GM18499 (cell line): ENCODE results near the gene ID3.

Source experiments
- ATAC-seq: cut with Tn5 transposase; IDR thresholded peaks from one replicate; pipeline ENCODE4 v1.9.1; 2021; ENCODE audit warnings: moderate number of reproducible peaks; ENCODE audit not compliant: insufficient read depth, unreplicated experiment

ID3 gene

DNA sequence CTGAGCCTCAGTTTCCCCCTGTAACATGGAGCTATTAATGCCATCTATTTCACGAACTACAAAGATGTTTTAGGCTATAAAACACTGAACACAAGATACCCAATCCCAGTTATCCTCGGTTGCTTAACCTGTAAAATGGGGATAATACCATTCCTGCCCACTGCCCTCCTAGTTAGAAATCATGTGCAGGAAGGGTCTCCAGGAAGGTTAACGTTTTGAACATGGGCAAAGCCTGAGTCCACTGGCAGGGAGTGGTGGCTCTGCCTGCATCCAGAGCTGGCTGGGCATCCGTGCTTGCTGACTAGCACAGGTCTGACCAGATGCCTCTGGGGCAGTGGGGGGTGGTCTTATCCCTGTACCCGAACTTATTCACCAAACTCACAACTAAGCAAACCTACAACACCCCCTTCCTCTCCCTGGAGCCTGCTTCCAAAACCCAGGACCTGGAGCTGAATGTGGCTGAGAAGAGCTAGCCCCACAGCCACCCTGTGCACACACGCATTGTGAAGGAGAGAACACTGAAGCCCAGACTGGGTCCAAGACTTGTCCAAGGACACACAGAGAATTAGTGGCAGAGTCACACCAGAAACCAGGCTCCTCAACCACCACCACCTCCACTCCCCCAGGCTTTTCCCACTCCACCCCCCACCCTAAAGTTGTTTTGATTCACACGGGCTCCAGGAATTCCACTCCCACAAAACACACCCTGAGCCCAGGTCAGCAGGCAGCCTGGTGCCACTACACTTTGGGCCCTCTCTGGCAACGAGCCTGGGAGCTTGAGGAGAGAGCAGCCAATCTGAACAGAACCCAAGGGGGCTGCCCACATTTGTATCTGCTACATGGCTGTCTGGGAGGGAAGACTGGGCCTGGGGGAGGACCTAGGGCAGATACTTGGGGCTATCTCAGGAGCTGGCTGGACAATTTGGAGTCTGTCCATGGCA is 29.9 kb downstream of the ID3 start:
- no peak for ATAC-seq

DNA sequence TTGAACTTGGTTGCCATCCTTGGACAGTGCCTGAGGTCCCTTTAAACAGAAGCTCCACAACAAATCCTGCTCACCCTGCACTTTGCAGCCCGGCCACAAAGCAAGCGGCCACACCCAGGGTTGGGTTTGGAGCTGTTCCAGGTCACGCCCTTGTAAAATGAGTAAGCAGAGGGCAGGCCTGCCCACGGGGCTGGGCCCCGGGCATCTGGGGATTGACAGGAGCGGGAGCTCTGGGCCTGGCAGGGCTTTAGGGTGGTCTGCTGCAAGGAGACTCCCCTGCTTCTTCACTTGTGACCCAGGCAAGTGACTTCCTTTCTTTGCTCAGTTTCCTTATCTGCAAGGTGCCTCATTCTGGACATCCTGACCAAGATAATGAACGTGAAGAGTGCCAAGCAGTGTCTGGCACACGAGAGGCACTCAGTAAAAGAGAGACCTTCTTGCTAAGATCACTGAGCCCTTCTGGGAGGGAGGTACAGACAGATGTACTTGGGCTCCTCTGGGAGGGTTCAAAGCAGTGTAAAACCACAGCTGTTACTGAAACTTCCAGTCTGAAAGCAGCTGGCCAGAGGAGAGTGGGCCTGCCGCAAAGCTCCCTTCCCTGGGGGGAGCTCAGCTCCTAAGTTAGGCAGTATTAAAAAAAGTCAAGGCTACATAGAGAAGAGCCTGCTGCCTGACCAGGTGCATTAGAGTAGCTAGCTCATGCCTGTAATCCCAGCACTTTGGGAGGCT is 30.9 kb downstream of the ID3 start:
- no peak for ATAC-seq

DNA sequence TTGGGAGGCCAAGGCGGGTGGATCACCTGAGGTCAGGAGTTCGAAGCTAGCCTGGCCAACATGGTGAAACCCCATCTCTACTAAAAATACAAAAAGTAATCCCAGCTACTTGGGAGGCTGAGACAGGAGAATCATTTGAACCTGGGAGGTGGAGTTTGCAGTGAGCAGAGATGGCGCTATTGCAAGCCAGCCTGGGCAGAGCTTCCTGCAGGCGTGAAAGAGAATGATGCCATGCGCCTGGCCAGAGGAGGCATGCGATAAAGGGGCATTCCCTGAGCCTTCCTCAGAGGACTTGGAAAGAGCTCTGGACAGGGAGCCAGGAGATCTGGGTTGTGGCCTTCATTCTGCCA is 31.4 kb downstream of the ID3 start:
- no peak for ATAC-seq

DNA sequence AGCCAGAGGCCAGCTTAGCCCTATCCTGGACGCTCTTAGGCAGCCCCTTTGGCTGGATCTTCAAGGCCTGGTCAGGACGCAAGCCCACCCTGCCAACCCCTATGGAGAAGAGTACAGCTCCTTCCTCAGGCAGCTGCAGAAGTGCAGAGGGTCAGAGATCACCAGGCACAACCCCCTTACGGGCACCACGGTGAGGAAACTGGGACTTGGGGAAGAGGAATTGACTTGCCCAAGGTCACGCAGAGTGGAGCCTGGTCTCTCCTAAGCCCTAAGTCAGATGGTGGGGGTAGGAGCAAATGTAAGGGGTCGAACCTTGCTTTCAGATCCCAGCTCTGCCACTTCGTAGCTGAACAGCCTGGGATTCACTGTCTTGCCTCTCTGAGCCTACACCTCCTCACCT is 31.9 kb downstream of the ID3 start:
- ATAC-seq = no peak

DNA sequence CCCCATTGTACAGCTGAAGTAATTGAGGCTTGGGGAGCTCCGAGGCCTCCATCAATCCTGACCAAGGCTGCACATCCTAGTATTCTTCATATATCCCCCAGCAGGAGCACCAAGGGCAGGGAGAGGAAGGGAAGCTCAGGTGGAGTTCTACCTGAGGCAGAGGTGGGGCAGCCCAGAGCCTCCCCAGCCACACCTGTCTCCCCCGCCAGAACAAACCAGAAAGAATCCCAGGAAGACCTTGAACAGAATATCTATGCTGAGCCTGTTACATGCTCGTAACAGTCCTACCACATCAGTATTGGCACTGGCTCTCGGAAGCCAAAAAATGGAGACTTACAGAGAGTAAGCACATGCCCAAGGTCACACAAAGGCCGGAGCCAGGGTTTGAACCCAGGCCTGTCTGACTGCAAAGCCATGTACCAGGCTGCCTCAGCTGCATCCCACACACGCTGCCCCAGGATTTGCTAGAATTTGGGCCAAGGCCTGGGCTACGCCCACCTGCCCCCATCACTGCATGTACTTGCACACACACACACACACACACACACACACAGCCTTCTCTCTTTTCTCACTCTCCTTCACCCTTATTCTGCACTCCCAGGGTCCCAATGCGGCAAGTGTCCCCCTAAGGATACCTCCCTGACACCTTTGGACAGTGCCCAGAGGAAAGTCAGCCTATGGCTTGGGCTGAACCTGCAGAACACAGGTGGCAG is 32.8 kb downstream of the ID3 start:
- ATAC-seq = no peak

DNA sequence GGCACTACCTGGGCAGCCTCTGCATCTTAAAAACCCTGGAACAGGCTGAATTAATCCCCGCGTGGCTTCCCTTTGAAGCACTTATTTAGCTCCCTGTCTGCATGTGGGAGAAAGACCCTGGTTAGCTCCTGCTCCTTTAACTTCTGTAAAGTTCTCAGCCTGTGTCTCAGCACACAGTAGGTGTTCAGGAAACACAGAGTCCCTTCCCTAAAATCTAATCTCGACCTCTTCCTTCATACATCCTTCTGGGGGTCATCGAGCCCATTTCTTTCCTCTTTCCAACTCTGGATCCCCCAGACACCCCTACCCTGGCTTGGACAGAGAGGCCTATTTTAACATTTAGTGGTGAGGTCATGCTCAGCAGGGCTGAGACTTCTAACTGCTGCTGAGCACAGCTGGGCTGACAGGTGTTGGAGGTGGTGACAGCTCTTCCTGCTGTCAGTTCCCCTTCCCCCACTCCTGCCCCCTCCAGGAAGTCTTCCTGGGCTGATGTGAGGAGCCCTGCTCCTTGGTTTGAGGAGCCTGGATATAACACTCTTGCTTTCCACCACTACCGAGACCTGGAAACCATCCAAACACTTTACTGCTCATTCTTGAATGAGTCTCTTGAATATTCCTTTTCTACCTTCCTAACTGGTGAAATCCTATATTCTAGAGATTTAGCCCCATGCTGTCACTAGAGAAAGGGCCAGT is 33.6 kb downstream of the ID3 start:
- no peak for ATAC-seq

DNA sequence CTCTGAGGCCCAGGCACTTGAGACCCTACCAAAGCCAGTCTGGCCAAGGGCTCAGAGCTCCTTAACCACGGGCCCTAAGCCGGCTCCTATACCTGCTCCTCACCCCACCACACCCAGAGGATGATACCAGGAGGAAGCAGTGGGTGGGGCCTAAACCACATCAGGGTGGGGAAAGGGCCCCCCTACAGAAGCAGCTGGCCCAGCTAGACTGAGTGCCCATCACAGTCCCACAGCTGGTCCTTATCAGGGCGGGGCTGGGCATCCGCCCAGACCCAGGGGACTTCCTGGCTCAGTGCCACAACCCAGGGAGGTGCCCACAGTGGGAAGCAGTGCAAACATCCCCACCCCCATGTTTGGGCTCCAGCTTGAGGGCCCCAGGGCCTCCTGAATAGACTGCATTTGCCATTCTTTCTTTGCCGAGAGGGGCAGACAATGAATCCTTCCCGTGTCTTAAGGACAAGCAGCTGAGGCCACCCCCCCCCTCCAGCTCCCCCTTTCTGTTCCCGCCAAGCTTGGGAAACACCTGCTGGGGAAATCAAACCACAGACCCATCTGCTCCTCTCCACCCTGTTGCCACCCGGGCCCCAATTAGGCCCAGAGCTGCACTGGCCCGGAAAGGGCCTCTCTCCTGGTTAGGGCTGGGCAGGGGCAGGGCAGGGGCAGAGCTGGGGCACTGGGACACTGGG is 34.4 kb downstream of the ID3 start:
- no peak for ATAC-seq

DNA sequence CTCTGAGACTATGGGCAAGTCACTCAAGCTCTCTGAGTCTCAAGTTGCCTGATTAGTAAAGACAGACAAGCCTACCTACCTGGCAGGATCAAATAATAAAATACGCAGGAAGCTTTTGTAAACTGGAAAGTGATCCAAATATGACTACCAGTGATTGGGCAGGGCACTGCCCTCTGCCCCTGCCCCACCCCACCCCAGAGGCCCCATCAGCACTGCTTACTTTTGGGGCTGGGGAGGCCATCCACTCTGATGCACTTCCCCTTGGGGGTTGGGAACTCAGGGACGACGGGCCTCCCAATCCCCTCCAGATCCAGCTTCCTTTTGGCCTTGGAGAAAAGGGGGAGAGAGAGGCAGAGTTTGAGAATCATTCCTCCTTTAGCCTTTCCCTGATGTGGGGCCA is 35.1 kb downstream of the ID3 start:
- no peak for ATAC-seq

DNA sequence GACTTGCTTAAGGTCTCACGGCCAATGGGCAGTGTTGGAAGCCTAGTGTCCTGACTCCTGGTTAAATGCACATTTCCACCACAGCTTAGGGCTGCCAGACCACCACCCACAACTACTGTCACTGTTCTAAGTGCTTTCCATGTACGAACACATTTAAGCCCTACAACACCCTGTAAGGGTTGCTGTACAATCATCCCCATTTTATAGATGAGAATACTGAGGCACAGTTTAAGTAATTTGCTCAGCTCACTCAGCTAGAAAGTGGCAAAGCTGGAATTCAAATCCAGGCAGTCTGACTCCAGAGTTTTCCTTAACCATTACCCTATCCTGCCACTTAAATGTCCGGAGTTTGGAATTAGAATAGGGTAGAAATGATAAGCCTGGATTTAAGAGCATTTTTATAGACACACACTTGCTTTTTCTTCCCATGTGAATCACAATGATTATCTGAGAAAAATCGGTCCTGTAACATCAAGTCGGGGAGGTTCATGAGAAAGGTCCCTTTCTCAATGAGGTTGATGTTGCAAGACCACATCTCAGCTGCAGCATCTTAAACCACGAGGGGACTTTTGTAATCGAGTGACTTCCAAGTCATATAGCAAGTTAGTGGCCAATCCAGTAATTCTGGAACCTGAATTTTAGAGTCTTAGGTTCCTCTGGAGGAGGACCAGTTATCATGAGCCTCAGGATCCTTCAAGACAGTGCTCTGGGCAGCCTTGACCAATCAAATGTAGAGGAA is 36.9 kb downstream of the ID3 start:
- no peak for ATAC-seq

DNA sequence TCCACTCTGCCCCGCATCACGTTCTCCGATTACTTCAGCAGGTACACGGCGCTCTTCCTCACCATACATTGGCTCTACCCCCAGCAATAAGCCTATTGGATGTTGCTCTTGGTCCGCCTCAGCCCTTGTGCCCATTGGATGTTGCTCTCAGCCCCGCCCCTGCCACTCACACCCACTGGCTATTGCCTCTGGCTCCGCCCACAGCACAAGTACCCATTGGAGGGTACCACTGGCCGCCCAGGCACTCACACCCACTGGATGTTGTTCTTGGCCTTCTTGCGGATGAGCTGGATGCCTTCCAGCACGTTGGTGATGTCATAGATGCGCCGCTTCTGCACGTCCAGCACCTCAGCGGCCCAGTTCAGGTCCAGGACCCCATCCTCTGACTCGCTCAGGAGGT is 37.7 kb downstream of the ID3 start:
- ATAC-seq = no peak

DNA sequence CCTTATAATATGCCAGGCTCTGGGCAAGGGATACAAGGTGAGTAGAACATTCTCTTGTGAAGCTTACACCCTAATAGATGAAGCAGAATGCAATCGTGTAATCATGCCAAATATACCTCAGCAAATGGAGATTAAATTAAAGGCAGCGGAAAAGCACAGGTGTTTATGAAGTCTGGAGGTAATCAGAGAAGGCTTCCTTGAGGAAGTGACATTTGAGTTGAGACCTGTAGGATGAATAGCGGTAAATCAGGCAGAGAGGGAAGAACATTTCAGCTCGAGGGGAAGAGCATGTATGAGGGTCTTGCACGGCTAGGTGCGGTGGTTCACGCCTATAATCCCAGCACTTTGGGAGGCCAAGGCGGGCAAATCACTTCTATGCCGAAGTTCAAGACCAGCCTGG is 41.7 kb downstream of the ID3 start:
- ATAC-seq = no peak

DNA sequence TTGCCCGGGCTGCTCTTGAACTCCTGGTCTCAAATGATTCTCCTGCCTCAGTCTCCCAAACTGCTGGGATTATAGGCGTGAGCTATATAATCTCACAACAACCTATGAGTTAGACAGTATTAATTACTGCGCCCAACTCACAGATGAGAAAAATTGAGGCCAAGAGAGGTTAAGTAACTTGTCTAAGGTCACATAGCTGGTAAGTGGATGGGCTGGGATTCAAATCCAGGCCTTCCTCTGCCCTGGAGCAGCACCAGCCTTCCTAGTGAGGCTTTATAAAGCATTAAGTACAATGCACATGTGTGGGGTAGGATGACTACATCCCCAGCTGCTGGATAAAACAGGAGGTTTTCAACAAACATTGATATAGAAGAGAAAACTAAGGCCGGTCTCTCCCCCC is 43.4 kb downstream of the ID3 start:
- no peak for ATAC-seq

DNA sequence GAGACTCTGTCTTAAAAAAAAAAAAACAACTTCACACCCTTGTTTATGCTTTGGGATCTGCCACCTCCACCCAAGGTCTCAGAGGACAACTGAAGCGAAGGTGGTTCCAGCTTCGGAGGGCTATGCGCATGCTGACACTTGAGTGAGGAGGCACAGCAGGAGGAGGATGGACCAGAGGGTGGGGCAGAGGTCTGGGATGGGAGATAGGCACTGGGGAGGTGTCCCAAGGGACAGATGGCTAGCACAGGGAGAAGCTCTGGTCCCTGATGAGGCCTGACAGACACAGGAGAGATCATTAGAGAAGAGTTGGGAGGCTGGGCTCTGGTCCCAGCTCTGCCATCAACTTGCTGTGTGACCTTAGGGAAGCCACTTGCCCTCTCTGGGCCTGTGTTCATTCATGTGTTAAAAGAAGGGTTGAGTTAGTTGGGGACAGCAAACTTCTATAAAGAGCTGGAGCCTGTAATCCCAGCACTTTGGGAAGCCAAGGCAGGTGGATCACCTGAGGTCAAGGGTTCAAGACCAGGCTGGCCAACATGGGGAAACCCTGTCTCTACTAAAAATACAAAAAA is 45.1 kb downstream of the ID3 start:
- ATAC-seq = no peak

DNA sequence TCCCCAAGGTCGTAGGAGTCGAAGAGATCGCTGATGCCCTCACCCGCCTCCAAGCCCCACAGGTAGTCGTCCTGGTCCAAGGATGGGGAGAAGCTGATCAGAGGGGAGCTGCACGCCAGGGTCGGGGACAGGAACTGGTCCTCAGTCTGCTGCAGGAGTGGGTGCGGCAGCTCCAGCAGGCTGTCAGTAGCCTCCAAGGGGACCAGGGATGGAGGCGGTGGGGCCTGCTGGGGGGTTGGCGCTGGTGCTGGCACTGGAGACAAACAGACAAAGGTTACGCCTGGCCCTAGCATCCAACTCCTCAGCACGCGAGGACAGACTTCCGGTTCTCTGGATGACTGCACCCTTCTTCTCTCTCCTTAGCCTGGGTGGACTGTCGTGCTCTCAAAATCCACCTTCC is 49.4 kb downstream of the ID3 start:
- no peak for ATAC-seq
